Measurements from ENCODE around the gene NCAPD2.

NCAPD2 gene

GRCh38 chr12:6469609-6470374, 24.1 kb upstream of the NCAPD2 start (continued):
- no peak for TF ChIP-seq ZBTB10 (tag by site-specific recombination; IDR thresholded peaks at IDR 0.05)
- TF ChIP-seq ZNF777 (tag by site-specific recombination; IDR thresholded peaks at IDR 0.05; ENCODE audit: borderline replicate concordance) = 0 out of 2 replicates have a peak, but pooled peaks have one; percentile 31
- 0 out of 2 replicates have a peak, but pooled peaks have one; percentile 61 for TF ChIP-seq PRDM2 (tag by site-specific recombination; IDR thresholded peaks at IDR 0.05; ENCODE audit: borderline replicate concordance)
- TF ChIP-seq ZNF184 (tag by site-specific recombination; IDR thresholded peaks at IDR 0.05) = no peak
- no peak for TF ChIP-seq OSR2 (tag by site-specific recombination; IDR thresholded peaks at IDR 0.05)
- TF ChIP-seq ZSCAN16 (tag by site-specific recombination; IDR thresholded peaks at IDR 0.05) = no peak
- no peak for TF ChIP-seq ZNF645 (tag by site-specific recombination; IDR thresholded peaks at IDR 0.05)
- no peak for TF ChIP-seq PRDM4 (tag by site-specific recombination; IDR thresholded peaks at IDR 0.05)
- 0 out of 2 replicates have a peak, but pooled peaks have one; percentile 43 for TF ChIP-seq ZBTB48 (tag by site-specific recombination; IDR thresholded peaks at IDR 0.05)

GRCh38 chr12:6470375-6471163, 23.3 kb upstream of the NCAPD2 start, which contains the start of gene VAMP1:
Gene VAMP1, minus strand, starts transcription at chr12:6470677. Its CDS starts 146 bp downstream, at chr12:6470531.
- ChIA-PET CTCF (interaction anchor here (0.6 to 2.2 kb wide), 8 partner anchors 14 to 383 kb away, joined by 3 to 11 read pairs (median 4); no protein-coding TSS in a partner anchor), POLR2A (interaction anchor here (0.6 to 3.5 kb wide), 67 partner anchors 10 to 1323 kb away, joined by 3 to 74 read pairs (median 4); partner anchors contain the start of genes CDCA3, COPS7A, GAPDH and MRPL51)
- Histone ChIP-seq H3K36me3 (ENCODE audit: control insufficient read depth in 2 of 2, insufficient read depth in 1 of 2, low read length in 2 of 2) (peaks cover 0 to 17% of the 10 kb centered on the region in 2 experiments; a peak in 1 of 3 replicates), H3K4me3 (ENCODE audit: low read depth, low read length) (peak within 1 kb of the TSS; percentile 81), H3K4me1 (ENCODE audit: control insufficient read depth, insufficient read depth, low read length) (peaks cover 2% of the 10 kb centered on the region; the same call in 1 of the 2 replicates), H3K9me3 (ENCODE audit: control insufficient read depth, insufficient read depth, low read depth, low read length) (no peaks in the 10 kb centered on the region), H3K27ac (ENCODE audit: extremely low read depth, low read depth, low read length) (peak within 1 kb of the TSS; percentile 35)
- TF ChIP-seq ZNF529 (tag by site-specific recombination; IDR thresholded peaks at IDR 0.05; ENCODE audit: insufficient replicate concordance) = no peak
- TF ChIP-seq GLI4 (tag by site-specific recombination; IDR thresholded peaks at IDR 0.05) = peak; percentile 54; the same call in 1 of the 2 replicates
- TF ChIP-seq ZNF544 (tag by site-specific recombination; IDR thresholded peaks at IDR 0.05) = no peak
- peak; percentile 75 for TF ChIP-seq KLF17 (tag by site-specific recombination; IDR thresholded peaks at IDR 0.05)
- no peak; the same call in 1 of the 2 replicates for TF ChIP-seq ZNF626 (tag by site-specific recombination; IDR thresholded peaks at IDR 0.05)
- no peak for TF ChIP-seq ZNF155 (tag by site-specific recombination; IDR thresholded peaks at IDR 0.05)
- TF ChIP-seq SETDB1 (IDR thresholded peaks at IDR 0.05; ENCODE audit: insufficient read length, low read length) = no peak
- no peak for TF ChIP-seq ZNF473 (tag by site-specific recombination; IDR thresholded peaks at IDR 0.05)
- TF ChIP-seq ZBTB6 (tag by site-specific recombination; IDR thresholded peaks at IDR 0.05) = no peak
